Activated T-cell treated with anti-CD3 and anti-CD28 coated beads, Interleukin-2, amount 50 U/mL, for 24 hours (primary cell): ENCODE measurements around the gene SPOUT1.

ENCODE experiments used
- DNase-seq: peaks from one replicate; pipeline ENCODE4 v3.0.0-alpha.2; 2020
- H3K27ac Mint-ChIP-seq: 2 replicates; pipeline ENCODE4 v1.8.0; 2020; ENCODE audit warnings: mild to moderate bottlenecking, mixed read lengths
- H3K27me3 Mint-ChIP-seq: 2 replicates; pipeline ENCODE4 v1.8.0; 2020; ENCODE audit warnings: mixed read lengths
- H3K36me3 Mint-ChIP-seq: 2 replicates; pipeline ENCODE4 v1.8.0; 2020; ENCODE audit warnings: low read depth, mixed read lengths
- H3K4me1 Mint-ChIP-seq: 2 replicates; pipeline ENCODE4 v1.8.0; 2020; ENCODE audit warnings: low read depth, mixed read lengths
- H3K4me3 Mint-ChIP-seq: 2 replicates; pipeline ENCODE4 v1.8.0; 2020; ENCODE audit warnings: mild to moderate bottlenecking, moderate library complexity, mixed read lengths
- H3K9me3 Mint-ChIP-seq: 2 replicates; pipeline ENCODE4 v1.8.0; 2020; ENCODE audit warnings: mixed read lengths

Gene SPOUT1

GRCh38 chr9:128823903-128824406, 5.6 kb downstream of the SPOUT1 start:
- Mint-ChIP-seq H3K9me3 (no peaks in the 10 kb centered on the region), H3K4me3 (no peak overlapping the region), H3K36me3 (peaks cover 85% of the 10 kb centered on the region), H3K4me1 (peaks cover 41% of the 10 kb centered on the region), H3K27ac (peak overlapping the region; percentile 16), H3K27me3 (no peaks in the 10 kb centered on the region)
- no peak for DNase-seq

GRCh38 chr9:128823362-128823902, 6.2 kb downstream of the SPOUT1 start:
- DNase-seq: no peak
- H3K4me1 Mint-ChIP-seq: peaks cover 36% of the 10 kb centered on the region
- no peaks in the 10 kb centered on the region for H3K27me3 Mint-ChIP-seq
- no peaks in the 10 kb centered on the region for H3K9me3 Mint-ChIP-seq
- no peak overlapping the region for H3K4me3 Mint-ChIP-seq
- peaks cover 80% of the 10 kb centered on the region for H3K36me3 Mint-ChIP-seq
- peak overlapping the region; percentile 40 for H3K27ac Mint-ChIP-seq

- Mint-ChIP-seq H3K4me3 (no peak overlapping the region), H3K4me1 (peaks cover 35% of the 10 kb centered on the region), H3K27ac (no peak overlapping the region), H3K27me3 (no peaks in the 10 kb centered on the region), H3K9me3 (no peaks in the 10 kb centered on the region), H3K36me3 (peaks cover 71% of the 10 kb centered on the region)
- no peak for DNase-seq
These were observed 7.1 kb downstream of the SPOUT1 start for GRCh38 chr9:128822407-128823042.

- peak overlapping the region; percentile 15 for H3K4me3 Mint-ChIP-seq
- H3K4me1 Mint-ChIP-seq: peaks cover 33% of the 10 kb centered on the region
- peak overlapping the region; percentile 57 for H3K27ac Mint-ChIP-seq
These were observed 7.8 kb downstream of the SPOUT1 start for GRCh38 chr9:128821584-128822406.

GRCh38 chr9:128820665-128821583, 8.7 kb downstream of the SPOUT1 start:
- no peak for DNase-seq
- H3K36me3 Mint-ChIP-seq: peaks cover 55% of the 10 kb centered on the region
- H3K4me1 Mint-ChIP-seq: peaks cover 33% of the 10 kb centered on the region
- peak overlapping the region; percentile 57 for H3K27ac Mint-ChIP-seq
- H3K27me3 Mint-ChIP-seq: no peaks in the 10 kb centered on the region
- peak overlapping the region; percentile 43 for H3K4me3 Mint-ChIP-seq
- H3K9me3 Mint-ChIP-seq: no peaks in the 10 kb centered on the region

More at GRCh38 chr9:128821584-128822406, 7.8 kb downstream of the SPOUT1 start:
- Mint-ChIP-seq H3K9me3 (no peaks in the 10 kb centered on the region), H3K36me3 (peaks cover 63% of the 10 kb centered on the region), H3K27me3 (no peaks in the 10 kb centered on the region)
- no peak for DNase-seq

- no peaks in the 10 kb centered on the region for H3K27me3 Mint-ChIP-seq
These were observed 9.6 kb downstream of the SPOUT1 start for GRCh38 chr9:128819716-128820664.

GRCh38 chr9:128818839-128819715, 10.5 kb downstream of the SPOUT1 start:
- DNase-seq: peak; percentile 75
- Mint-ChIP-seq H3K4me3 (peak overlapping the region; percentile 82), H3K9me3 (no peaks in the 10 kb centered on the region), H3K27ac (peak overlapping the region; percentile 80), H3K27me3 (no peaks in the 10 kb centered on the region), H3K4me1 (peaks cover 31% of the 10 kb centered on the region), H3K36me3 (peaks cover 36% of the 10 kb centered on the region)

More at GRCh38 chr9:128819716-128820664, 9.6 kb downstream of the SPOUT1 start:
- peaks cover 45% of the 10 kb centered on the region for H3K36me3 Mint-ChIP-seq
- H3K4me3 Mint-ChIP-seq: peak overlapping the region; percentile 82
- H3K27ac Mint-ChIP-seq: peak overlapping the region; percentile 59
- H3K4me1 Mint-ChIP-seq: peaks cover 31% of the 10 kb centered on the region
- H3K9me3 Mint-ChIP-seq: no peaks in the 10 kb centered on the region
- no peak for DNase-seq

GRCh38 chr9:128818099-128818838, 11.3 kb downstream of the SPOUT1 start, which contains the start of gene ENDOG:
ENDOG (plus strand) TSS chr9:128818500; CDS start chr9:128818685, 185 bp downstream.
- Mint-ChIP-seq H3K4me1 (peaks cover 31% of the 10 kb centered on the region), H3K4me3 (peak within 1 kb of the TSS; percentile 82), H3K27ac (peak within 1 kb of the TSS; percentile 91), H3K9me3 (no peaks in the 10 kb centered on the region), H3K27me3 (no peaks in the 10 kb centered on the region), H3K36me3 (peaks cover 29% of the 10 kb centered on the region)
- peak; percentile 99 for DNase-seq

- H3K9me3 Mint-ChIP-seq: no peaks in the 10 kb centered on the region
- no peak for DNase-seq
- H3K27ac Mint-ChIP-seq: no peak overlapping the region
- no peak overlapping the region for H3K4me3 Mint-ChIP-seq
- peaks cover 23% of the 10 kb centered on the region for H3K36me3 Mint-ChIP-seq
- H3K27me3 Mint-ChIP-seq: no peaks in the 10 kb centered on the region
- no peaks in the 10 kb centered on the region for H3K4me1 Mint-ChIP-seq
These were observed 18.7 kb downstream of the SPOUT1 start for GRCh38 chr9:128810873-128811272.

- peak overlapping the region; percentile 7 for H3K27ac Mint-ChIP-seq
- H3K4me1 Mint-ChIP-seq: no peaks in the 10 kb centered on the region
- DNase-seq: no peak
- peaks cover 32% of the 10 kb centered on the region for H3K36me3 Mint-ChIP-seq
- H3K9me3 Mint-ChIP-seq: no peaks in the 10 kb centered on the region
- no peaks in the 10 kb centered on the region for H3K27me3 Mint-ChIP-seq
- no peak overlapping the region for H3K4me3 Mint-ChIP-seq
These were observed 19.8 kb downstream of the SPOUT1 start for GRCh38 chr9:128809831-128810230.

- H3K27ac Mint-ChIP-seq: no peak overlapping the region
- no peak for DNase-seq
- H3K4me3 Mint-ChIP-seq: no peak overlapping the region
- H3K27me3 Mint-ChIP-seq: no peaks in the 10 kb centered on the region
- H3K36me3 Mint-ChIP-seq: peaks cover 37% of the 10 kb centered on the region
- no peaks in the 10 kb centered on the region for H3K9me3 Mint-ChIP-seq
- H3K4me1 Mint-ChIP-seq: no peaks in the 10 kb centered on the region
These were observed 20.5 kb downstream of the SPOUT1 start for GRCh38 chr9:128809036-128809599.
